ENCODE data around the gene LYPD1.
A peak's percentile ranks its signal among the peaks of the same experiment; 100 is the strongest.

The LYPD1 gene

DNA sequence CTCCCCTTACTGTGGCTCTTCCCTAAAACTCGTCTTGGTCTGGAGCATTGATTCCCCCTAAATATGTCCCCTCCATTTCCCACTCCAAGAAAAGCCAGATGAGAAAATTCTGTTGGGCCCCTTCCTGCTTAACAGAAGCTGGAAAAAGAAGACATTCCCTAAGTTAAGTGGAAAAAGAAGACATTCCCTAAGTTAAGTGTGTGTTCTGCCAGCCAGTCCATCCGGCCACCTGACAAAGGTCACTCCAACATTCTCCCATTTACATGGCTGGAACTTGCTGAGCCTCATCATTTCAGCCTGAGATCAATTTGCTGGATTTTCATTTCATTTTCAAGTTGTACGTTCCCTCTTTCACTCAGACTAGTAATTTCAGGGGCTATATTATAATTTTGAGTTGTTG lies 52.0 kb downstream of the LYPD1 start (continued):
- TF ChIP-seq ZNF449 (tag by site-specific recombination; IDR thresholded peaks at IDR 0.05) (no peak), ZFHX2 (tag by site-specific recombination; conservative IDR thresholded peaks at IDR 0.05) (no peak), ZNF585B (tag by site-specific recombination; IDR thresholded peaks at IDR 0.05) (no peak), SP2 (tag by site-specific recombination; IDR thresholded peaks at IDR 0.05) (no peak), ZSCAN23 (tag by site-specific recombination; IDR thresholded peaks at IDR 0.05) (no peak), ZNF184 (tag by site-specific recombination; IDR thresholded peaks at IDR 0.05) (no peak), ZNF707 (tag by site-specific recombination; IDR thresholded peaks at IDR 0.05) (no peak)

GRCh38 chr2:132615329-132616085 lies 54.5 kb downstream of the LYPD1 start:
- Histone ChIP-seq H3K27ac (ENCODE audit: extremely low read depth, low read depth, low read length) (no peak overlapping the region), H3K9me3 (ENCODE audit: control insufficient read depth, insufficient read depth, low read depth, low read length) (no peaks in the 10 kb centered on the region), H3K36me3 (ENCODE audit: control insufficient read depth in 2 of 2, insufficient read depth in 1 of 2, low read length in 2 of 2) (no peaks in the 10 kb centered on the region), H3K4me3 (ENCODE audit: low read depth, low read length) (no peak overlapping the region), H3K4me1 (ENCODE audit: control insufficient read depth, insufficient read depth, low read length) (0 out of 2 replicates have a peak, but pooled peaks cover 2% of the 10 kb centered on the region)
- ChIA-PET CTCF (no interaction called here), POLR2A (interaction anchor here (1.0 kb wide), 1 partner anchor 48 kb away, joined by 3 read pairs; no protein-coding TSS in a partner anchor)
- TF ChIP-seq ZIC2 (tag by site-specific recombination; IDR thresholded peaks at IDR 0.05) (peak; percentile 39), ZNF624 (tag by site-specific recombination; IDR thresholded peaks at IDR 0.05) (no peak)

DNA sequence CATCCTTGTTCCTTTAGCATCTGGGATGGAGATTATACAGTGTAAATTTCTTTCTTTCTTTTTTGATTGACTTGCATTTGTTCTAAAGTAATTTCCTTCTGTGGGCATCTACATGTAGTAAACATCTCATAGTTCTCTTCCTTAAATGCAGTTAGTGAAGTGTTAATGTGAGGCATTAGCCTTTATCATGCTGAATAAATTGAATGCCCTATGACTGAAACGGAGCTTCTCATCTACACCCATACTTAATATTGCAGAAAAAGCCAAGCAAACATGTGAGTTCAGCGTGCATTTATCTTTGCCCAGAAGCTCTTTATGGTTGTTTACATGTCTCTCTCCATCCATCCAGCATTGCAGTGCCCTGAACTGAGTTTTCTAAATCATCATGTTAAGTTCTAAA lies 58.3 kb downstream of the LYPD1 start:
- ChIA-PET CTCF (interaction anchor here (1.6 kb wide), 1 partner anchor 21 kb away, joined by 6 read pairs; no protein-coding TSS in a partner anchor), POLR2A (no interaction called here)

More for the DNA sequence above, 58.3 kb downstream of the LYPD1 start:
- H3K4me3 ChIP-seq (ENCODE audit: low read depth, low read length), result no peak overlapping the region
- H3K9me3 ChIP-seq (ENCODE audit: control insufficient read depth, insufficient read depth, low read depth, low read length), result no peaks in the 10 kb centered on the region
- H3K27ac ChIP-seq (ENCODE audit: extremely low read depth, low read depth, low read length), result no peak overlapping the region
- H3K4me1 ChIP-seq (ENCODE audit: control insufficient read depth, insufficient read depth, low read length), result 0 out of 2 replicates have a peak, but pooled peaks cover 2% of the 10 kb centered on the region
- no peaks in the 10 kb centered on the region for H3K36me3 ChIP-seq (ENCODE audit: control insufficient read depth in 2 of 2, insufficient read depth in 1 of 2, low read length in 2 of 2)
- TF ChIP-seq ZFP41 (tag by site-specific recombination; IDR thresholded peaks at IDR 0.05; ENCODE audit: borderline replicate concordance) (no peak), HOXC10 (CRISPR knock-in tag; IDR thresholded peaks at IDR 0.05) (no peak), ZNF10 (tag by site-specific recombination; IDR thresholded peaks at IDR 0.05) (no peak), ZNF292 (tag by site-specific recombination; IDR thresholded peaks at IDR 0.05; ENCODE audit: borderline replicate concordance, low read depth) (no peak), PRDM10 (tag by site-specific recombination; IDR thresholded peaks at IDR 0.05) (no peak), ZNF239 (tag by site-specific recombination; IDR thresholded peaks at IDR 0.05) (no peak), ZBTB7A (tag by site-specific recombination; IDR thresholded peaks at IDR 0.05; ENCODE audit: low read depth) (no peak), SETDB1 (IDR thresholded peaks at IDR 0.05; ENCODE audit: insufficient read length, low read length) (no peak), TCF7L2 (IDR thresholded peaks at IDR 0.05; ENCODE audit: borderline replicate concordance, low read depth, low read length) (no peak), GLI4 (tag by site-specific recombination; IDR thresholded peaks at IDR 0.05) (no peak), GLIS2 (tag by site-specific recombination; IDR thresholded peaks at IDR 0.05) (no peak), ZFP37 (tag by site-specific recombination; IDR thresholded peaks at IDR 0.05) (no peak)
- TF ChIP-seq, protein P1, sequence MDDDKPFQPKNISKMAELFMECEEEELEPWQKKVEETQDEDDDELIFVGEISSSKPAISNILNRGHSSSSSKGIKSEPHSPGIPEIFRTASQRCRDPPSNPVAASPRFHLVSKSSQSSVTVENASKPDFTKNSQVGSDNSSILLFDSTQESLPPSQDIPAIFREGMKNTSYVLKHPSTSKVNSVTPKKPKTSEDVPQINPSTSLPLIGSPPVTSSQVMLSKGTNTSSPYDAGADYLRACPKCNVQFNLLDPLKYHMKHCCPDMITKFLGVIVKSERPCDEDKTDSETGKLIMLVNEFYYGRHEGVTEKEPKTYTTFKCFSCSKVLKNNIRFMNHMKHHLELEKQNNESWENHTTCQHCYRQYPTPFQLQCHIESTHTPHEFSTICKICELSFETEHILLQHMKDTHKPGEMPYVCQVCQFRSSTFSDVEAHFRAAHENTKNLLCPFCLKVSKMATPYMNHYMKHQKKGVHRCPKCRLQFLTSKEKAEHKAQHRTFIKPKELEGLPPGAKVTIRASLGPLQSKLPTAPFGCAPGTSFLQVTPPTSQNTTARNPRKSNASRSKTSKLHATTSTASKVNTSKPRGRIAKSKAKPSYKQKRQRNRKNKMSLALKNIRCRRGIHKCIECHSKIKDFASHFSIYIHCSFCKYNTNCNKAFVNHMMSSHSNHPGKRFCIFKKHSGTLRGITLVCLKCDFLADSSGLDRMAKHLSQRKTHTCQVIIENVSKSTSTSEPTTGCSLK (tag by site-specific recombination; IDR thresholded peaks at IDR 0.05), result no peak
